AG09309 (cell line): ENCODE results near the gene C20orf144.

Experiments used
- DNase-seq: peaks from one replicate; pipeline ENCODE4 v3.0.0-alpha.2; 2010; ENCODE audit warnings: low read depth
- H3K4me3 ChIP-seq: 2 replicates; pipeline ENCODE4 v1.5.1; 2011; ENCODE audit warnings: mild to moderate bottlenecking, low read depth, low read length, moderate library complexity; ENCODE audit not compliant: control insufficient read depth
- CTCF ChIP-seq: IDR thresholded peaks from 2 replicates; pipeline ENCODE4 v1.5.1; 2011; ENCODE audit warnings: mild to moderate bottlenecking, low read depth, low read length, inconsistent platforms; ENCODE audit not compliant: insufficient read depth, control insufficient read depth; ENCODE audit errors: missing control alignments

The C20orf144 gene

GRCh38 chr20:33662172-33662571, at the start of gene C20orf144:
C20orf144 (plus strand) TSS chr20:33662327; CDS start chr20:33662346, 19 bp downstream.
- peak within 1 kb of the TSS; percentile 96 for H3K4me3 ChIP-seq

GRCh38 chr20:33621717-33622400, 40.3 kb upstream of the C20orf144 start:
- H3K4me3 ChIP-seq = no peak overlapping the region
- DNase-seq = no peak
- TF ChIP-seq CTCF = no peak

More at GRCh38 chr20:33662172-33662571, at the start of gene C20orf144:
- DNase-seq = no peak
- no peak for TF ChIP-seq CTCF

- TF ChIP-seq CTCF = no peak
- DNase-seq = no peak
- H3K4me3 ChIP-seq = no peak overlapping the region
Observed at GRCh38 chr20:33622705-33623365, 39.3 kb upstream of the C20orf144 start.

GRCh38 chr20:33624399-33624798, 37.7 kb upstream of the C20orf144 start:
- DNase-seq = no peak
- no peak for TF ChIP-seq CTCF
- H3K4me3 ChIP-seq = no peak overlapping the region

- DNase-seq = no peak
- no peak for TF ChIP-seq CTCF
- H3K4me3 ChIP-seq = no peak overlapping the region
Observed at GRCh38 chr20:33626190-33626589, 35.9 kb upstream of the C20orf144 start.

- H3K4me3 ChIP-seq = no peak overlapping the region
- TF ChIP-seq CTCF = no peak
- no peak for DNase-seq
Observed at GRCh38 chr20:33627577-33628216, 34.4 kb upstream of the C20orf144 start.
